HG02588 (cell line): ENCODE data around the gene CNIH2.
"Not testable (repeated sequence)": the region's sequence is repeated elsewhere in the genome, so short reads cannot be mapped to it uniquely, and the experiment has no call there.

ENCODE experiments used
- ATAC-seq: cut with Tn5 transposase; IDR thresholded peaks from one replicate; pipeline ENCODE4 v1.9.1; 2021; ENCODE audit warnings: mild to moderate bottlenecking, moderate library complexity; ENCODE audit not compliant: unreplicated experiment

CNIH2 gene

GRCh38 chr11:66289548-66290329 lies 11.8 kb downstream of the CNIH2 start:
- peak; percentile 23 for ATAC-seq

- no peak for ATAC-seq
These were observed 12.3 kb downstream of the CNIH2 start for GRCh38 chr11:66290330-66290621.

- ATAC-seq, result no peak
These were observed 13.3 kb downstream of the CNIH2 start for GRCh38 chr11:66291303-66291705.

GRCh38 chr11:66291706-66292542 lies 13.9 kb downstream of the CNIH2 start, which contains the start of gene TMEM151A:
TSS of gene TMEM151A (plus strand) at chr11:66291894. CDS start at chr11:66292014, 120 bp downstream.
- ATAC-seq, result no peak

GRCh38 chr11:66292543-66293332 lies 14.8 kb downstream of the CNIH2 start:
- no peak for ATAC-seq

GRCh38 chr11:66293352-66293751 lies 15.4 kb downstream of the CNIH2 start:
- no peak for ATAC-seq

- ATAC-seq, result no peak
These were observed 16.0 kb downstream of the CNIH2 start for GRCh38 chr11:66293777-66294625.

GRCh38 chr11:66294626-66295620 lies 16.9 kb downstream of the CNIH2 start:
- ATAC-seq, result no peak

- no peak for ATAC-seq
These were observed 19.6 kb downstream of the CNIH2 start for GRCh38 chr11:66297610-66298009.

- no peak for ATAC-seq
These were observed 21.2 kb downstream of the CNIH2 start for GRCh38 chr11:66299186-66299585.

GRCh38 chr11:66302656-66303055 lies 24.7 kb downstream of the CNIH2 start:
- no peak for ATAC-seq

GRCh38 chr11:66309475-66309874 lies 31.5 kb downstream of the CNIH2 start:
- ATAC-seq, result no peak

GRCh38 chr11:66310324-66310723 lies 32.3 kb downstream of the CNIH2 start:
- ATAC-seq, result no peak

- ATAC-seq, result not testable (repeated sequence)
These were observed 32.9 kb downstream of the CNIH2 start for GRCh38 chr11:66310803-66311440.

GRCh38 chr11:66311470-66311964 lies 33.5 kb downstream of the CNIH2 start:
- no peak for ATAC-seq

GRCh38 chr11:66311965-66312548 lies 34.1 kb downstream of the CNIH2 start:
- ATAC-seq, result peak; percentile 58

GRCh38 chr11:66312549-66313320 lies 34.8 kb downstream of the CNIH2 start:
- peak; percentile 58 for ATAC-seq
